Endothelial cell of umbilical vein (primary cell): ENCODE measurements around the gene CACNA2D3. TPM values are rescaled to one million over a fixed set of nuclear protein-coding genes. Genes with fewer than 3 reads are reported as not detected.

Source experiments
- BruUV-seq: library from RNA; stranded (reverse); fragments of 400-500 nt; replicated peaks from 2 replicates; lab custom pipeline; 2021; lab: Mats Ljungman, UMichigan
- CTCF ChIA-PET: fragments of 300-600, 350-600 bp; sonication (Branson Sonifier 250); formaldehyde crosslinking; loops from one replicate; lab custom pipeline; 2021; ENCODE audit warnings: antibody characterized with exemption, inconsistent platforms; lab: Charles Lee
- POLR2A ChIA-PET: fragments of 300-600, 350-600 bp; sonication (Branson Sonifier 250); formaldehyde crosslinking; loops from one replicate; lab custom pipeline; 2021; ENCODE audit warnings: antibody characterized with exemption, inconsistent platforms; lab: Charles Lee
- DNase-seq: peaks from one replicate; pipeline ENCODE4 v3.0.0-alpha.2; 2011; ENCODE audit warnings: low read depth, low spot score
- FAIRE-seq: peaks from 2 replicates; lab custom pipeline; 2011; peaks lifted over from hg19 to GRCh38; lab: Jason Lieb, UNC
- H2AFZ ChIP-seq: 2 replicates; pipeline ENCODE4 v1.6.0; 2012; ENCODE audit warnings: low read depth, low read length, control low read depth, inconsistent platforms
- H3K27ac ChIP-seq: 2 replicates; pipeline ENCODE4 v1.5.1; 2011; ENCODE audit warnings: low read depth, mild to moderate bottlenecking, control low read depth, low read length, moderate library complexity; ENCODE audit not compliant: insufficient read depth
- H3K27me3 ChIP-seq, 2 experiments: 2 replicates each; pipeline versions ENCODE4 v1.6.0 to v1.6.1; 2011; ENCODE audit warnings: low read length in 2 of 2, mixed read lengths in 1 of 2; ENCODE audit not compliant: control insufficient read depth in 2 of 2, insufficient read depth in 2 of 2
- H3K36me3 ChIP-seq, 2 experiments: 2 replicates in 1 of 2; 3 replicates in 1 of 2; pipeline ENCODE4 v1.5.1; 2011; ENCODE audit warnings: low read length in 2 of 2, mild to moderate bottlenecking in 1 of 2, moderate library complexity in 1 of 2; ENCODE audit not compliant: control insufficient read depth in 2 of 2, insufficient read depth in 2 of 2; ENCODE audit errors: extremely low read depth in 1 of 2
- H3K4me1 ChIP-seq: 3 replicates; pipeline ENCODE4 v1.5.1; 2011; ENCODE audit warnings: mild to moderate bottlenecking, low read length; ENCODE audit not compliant: control insufficient read depth, insufficient read depth; ENCODE audit errors: extremely low read depth
- H3K4me2 ChIP-seq: 2 replicates; pipeline ENCODE4 v1.6.1; 2011; ENCODE audit warnings: low read length, control low read depth, mixed read lengths; ENCODE audit not compliant: insufficient read depth
- H3K4me3 ChIP-seq, 3 experiments: fragments of 200-600 bp in 1 of 3; sonication (generic), shearing (Covaris generic) in 1 of 3; replicated peaks in 1 of 3; 2 replicates each; pipeline ENCODE4 v1.5.1; 2011 to 2016; ENCODE audit warnings: control low read depth in 3 of 3, low read length in 3 of 3, mild to moderate bottlenecking in 2 of 3, inconsistent platforms in 1 of 3, low read depth in 1 of 3, moderate library complexity in 1 of 3; ENCODE audit not compliant: insufficient read depth in 1 of 3
- H3K79me2 ChIP-seq: 2 replicates; pipeline ENCODE4 v1.6.0; 2012; ENCODE audit warnings: low read length, inconsistent platforms; ENCODE audit not compliant: control insufficient read depth, insufficient read depth
- H3K9ac ChIP-seq: replicated peaks from 2 replicates; pipeline ENCODE3; 2011; ENCODE audit warnings: low read length, control low read depth; ENCODE audit not compliant: insufficient read depth; ENCODE audit errors: extremely low read depth
- H3K9me1 ChIP-seq: replicated peaks from 3 replicates; pipeline ENCODE4 v1.6.0; 2011; ENCODE audit warnings: mild to moderate bottlenecking, low read length; ENCODE audit not compliant: control insufficient read depth, insufficient read depth; ENCODE audit errors: extremely low read depth
- H3K9me3 ChIP-seq: replicated peaks from 2 replicates; pipeline ENCODE4 v1.5.1; 2012; ENCODE audit warnings: low read length, inconsistent platforms; ENCODE audit not compliant: control insufficient read depth, insufficient read depth
- H4K20me1 ChIP-seq: replicated peaks from 2 replicates; pipeline ENCODE3; 2011; ENCODE audit warnings: mild to moderate bottlenecking, low read length; ENCODE audit not compliant: control insufficient read depth, insufficient read depth; ENCODE audit errors: extremely low read depth
- CTCF ChIP-seq, 2 donors: IDR thresholded peaks; 1 replicate in 1 of 2; 2 replicates in 1 of 2; pipeline ENCODE4 v1.5.1; 2011; ENCODE audit warnings: low read length in 2 of 2, mild to moderate bottlenecking in 2 of 2, moderate library complexity in 2 of 2, control low read depth in 1 of 2, inconsistent platforms in 1 of 2, low read depth in 1 of 2; ENCODE audit not compliant: insufficient read depth in 1 of 2; ENCODE audit errors: extremely low read depth in 1 of 2
- EZH2 ChIP-seq: IDR thresholded peaks from 2 replicates; pipeline ENCODE4 v1.6.1; 2012; ENCODE audit warnings: borderline replicate concordance, low read depth, mild to moderate bottlenecking, moderate library complexity, low read length, inconsistent platforms; ENCODE audit not compliant: severe bottlenecking
- FOS ChIP-seq: IDR thresholded peaks from 2 replicates; pipeline ENCODE4 v1.6.1; 2011; ENCODE audit warnings: mild to moderate bottlenecking, low read length, moderate library complexity, borderline replicate concordance; ENCODE audit not compliant: insufficient read depth
- GATA2 ChIP-seq: IDR thresholded peaks from 2 replicates; pipeline ENCODE4 v1.7.0; 2011; ENCODE audit warnings: low read depth, mild to moderate bottlenecking, moderate library complexity, mixed read lengths, low read length; ENCODE audit not compliant: insufficient read length, insufficient read depth
- JUN ChIP-seq: IDR thresholded peaks from 2 replicates; pipeline ENCODE4 v1.6.1; 2011; ENCODE audit warnings: borderline replicate concordance, low read depth; ENCODE audit not compliant: insufficient read length, insufficient read depth
- MAX ChIP-seq: IDR thresholded peaks from 2 replicates; pipeline ENCODE4 v1.6.1; 2011; ENCODE audit not compliant: insufficient read depth, insufficient read length
- MYC ChIP-seq: IDR thresholded peaks from one replicate; pipeline ENCODE4 v1.6.1; 2011; ENCODE audit warnings: mild to moderate bottlenecking, low read depth, low read length
- POLR2A ChIP-seq: IDR thresholded peaks from 2 replicates; pipeline ENCODE4 v1.6.1; 2012; ENCODE audit warnings: low read depth, mild to moderate bottlenecking, control low read depth, low read length
- POLR2AphosphoS5 ChIP-seq: IDR thresholded peaks from 2 replicates; pipeline ENCODE4 v1.6.1; 2012; ENCODE audit warnings: low read depth, mild to moderate bottlenecking, control low read depth, low read length, moderate library complexity; ENCODE audit not compliant: insufficient read depth
- dilution Hi-C: fragments of 300-500 bp; cut with MboI; formaldehyde crosslinking; loops from one replicate; pipeline ENCODE4 v1.15.0; 2019; ENCODE audit warnings: low sequenced_read_pairs; ENCODE audit not compliant: extremely low pct_ligation_motif_present
- intact Hi-C: fragments of 100-400 bp; cut with micrococcal nuclease; formaldehyde crosslinking; loops from one replicate; pipeline ENCODE4 v1.10.0; 2022
- polyA plus RNA-seq, 4 experiments: library from polyadenylated mRNA; depleted of rRNA in 3 of 4; stranded (reverse) in 3 of 4; unstranded in 1 of 4; fragments of >200 nt; gene quantifications; 2 replicates each; pipeline versions ENCODE4 v1.2.1 to v1.2.3, GENCODE V29; 2011 to 2012; ENCODE audit warnings: missing spikeins in 1 of 4
- total RNA-seq: library from RNA; stranded (reverse); gene quantifications from 2 replicates; pipeline ENCODE4 v1.2.3, GENCODE V29; 2021

Gene CACNA2D3
- total and polyA plus RNA-seq, 2 donors (not counting 3 experiments of a cell fraction or from before 2014, with no cell fraction given), result not detected

- no peak overlapping the region for H3K4me3 ChIP-seq
- ChIA-PET CTCF (no interaction called here), POLR2A (no interaction called here)
- H3K27me3 ChIP-seq, result no peaks in the 10 kb centered on the region
- no peaks in the 10 kb centered on the region for H4K20me1 ChIP-seq
- H3K27ac ChIP-seq, result no peak overlapping the region
- intact Hi-C loops, result no loop called here
- no TSS peak for BruUV-seq
- TF ChIP-seq CTCF (IDR thresholded peaks at IDR 0.05; ENCODE audit: extremely low read depth in 1 of 2, insufficient read depth in 1 of 2, low read depth in 1 of 2, low read length in 2 of 2), result no peak
- TF ChIP-seq GATA2, result no peak
- TF ChIP-seq POLR2A, result no peak
- TF ChIP-seq POLR2AphosphoS5, result no peak
- TF ChIP-seq JUN, result no peak
- TF ChIP-seq FOS, result no peak
- no peak for TF ChIP-seq EZH2
- TF ChIP-seq MAX, result no peak
- TF ChIP-seq MYC, result no peak
- dilution Hi-C loops, result no loop called here
- no peak overlapping the region for H3K9ac ChIP-seq
- H3K36me3 ChIP-seq, result no peaks in the 10 kb centered on the region
- no peak overlapping the region for H2AFZ ChIP-seq
- H3K4me2 ChIP-seq, result no peak overlapping the region
- H3K9me3 ChIP-seq, result no peaks in the 10 kb centered on the region
- no peaks in the 10 kb centered on the region for H3K4me1 ChIP-seq
- H3K79me2 ChIP-seq, result no peaks in the 10 kb centered on the region
- DNase-seq (no peak), FAIRE-seq (no peak)
- H3K9me1 ChIP-seq, result no peaks in the 10 kb centered on the region
Observed at GRCh38 chr3:54905261-54905888, 783.0 kb downstream of the CACNA2D3 start.
